IMR-90 (cell line): ENCODE data around the gene ZDHHC14. TPM values are rescaled to one million over a fixed set of nuclear protein-coding genes. Genes with fewer than 3 reads are reported as not detected.

ENCODE experiments used
- ATAC-seq: fragments of 200-7000 bp; cut with Tn5 transposase; 2 replicates; pipeline ENCODE4 v1.9.1; 2020; ENCODE audit warnings: low read depth, mild to moderate bottlenecking, moderate library complexity
- BruUV-seq: library from RNA; stranded (reverse); fragments of 400-500 nt; replicated peaks from 2 replicates; lab custom pipeline; 2021; lab: Mats Ljungman, UMichigan
- CTCF ChIA-PET: fragments of 300-600 bp; formaldehyde crosslinking; extraction: SDS; loops from one replicate; lab custom pipeline; 2021; ENCODE audit warnings: antibody characterized with exemption; lab: Yijun Ruan, JAX
- POLR2A ChIA-PET: fragments of 300-600 bp; sonication (Branson Sonifier 250); formaldehyde crosslinking; loops from one replicate; lab custom pipeline; 2022; ENCODE audit warnings: antibody characterized with exemption; ENCODE audit not compliant: unreplicated experiment; lab: Charles Lee
- DNase-seq: peaks from one replicate; pipeline ENCODE4 v3.0.0; 2013
- H2AFZ ChIP-seq: replicated peaks from 2 replicates; pipeline ENCODE3; 2013; ENCODE audit warnings: low read length, mild to moderate bottlenecking; ENCODE audit not compliant: poor library complexity
- H2AK5ac ChIP-seq: 2 replicates; pipeline ENCODE4 v1.6.1; 2013; ENCODE audit warnings: low read depth, low read length, inconsistent platforms
- H2AK9ac ChIP-seq: replicated peaks from 2 replicates; pipeline ENCODE3; 2013; ENCODE audit warnings: mild to moderate bottlenecking, low read depth, low read length, moderate library complexity; ENCODE audit not compliant: poor library complexity
- H2BK120ac ChIP-seq: 2 replicates; pipeline ENCODE4 v1.6.1; 2013; ENCODE audit warnings: low read depth, low read length, inconsistent platforms
- H2BK15ac ChIP-seq: 3 replicates; pipeline ENCODE4 v1.6.1; 2013; ENCODE audit warnings: low read depth, low read length, inconsistent platforms
- H2BK20ac ChIP-seq: 2 replicates; pipeline ENCODE4 v1.6.1; 2013; ENCODE audit warnings: low read depth, mild to moderate bottlenecking, inconsistent platforms, low read length, moderate library complexity
- H2BK5ac ChIP-seq: 2 replicates; pipeline ENCODE4 v1.6.1; 2013; ENCODE audit warnings: mild to moderate bottlenecking, low read depth, low read length, inconsistent platforms; ENCODE audit not compliant: poor library complexity, severe bottlenecking
- H3K14ac ChIP-seq: replicated peaks from 2 replicates; pipeline ENCODE4 v1.6.1; 2013; ENCODE audit warnings: low read depth, low read length, inconsistent platforms
- H3K18ac ChIP-seq: 2 replicates; pipeline ENCODE4 v1.6.1; 2013; ENCODE audit warnings: low read depth, low read length, control low read depth
- H3K23ac ChIP-seq: 2 replicates; pipeline ENCODE4 v1.6.1; 2013; ENCODE audit warnings: low read depth, low read length, inconsistent platforms
- H3K27ac ChIP-seq: 2 replicates; pipeline ENCODE4 v1.5.1; 2013; ENCODE audit warnings: mild to moderate bottlenecking, control low read depth, low read length; ENCODE audit not compliant: insufficient read depth
- H3K27me3 ChIP-seq: 2 replicates; pipeline ENCODE4 v1.6.1; 2013; ENCODE audit warnings: low read length; ENCODE audit not compliant: control insufficient read depth, insufficient read depth
- H3K36me3 ChIP-seq: 2 replicates; pipeline ENCODE4 v1.6.1; 2013; ENCODE audit warnings: low read length, mixed read lengths; ENCODE audit not compliant: control insufficient read depth, insufficient read depth
- H3K4ac ChIP-seq: 2 replicates; pipeline ENCODE4 v1.6.1; 2013; ENCODE audit warnings: low read depth, low read length, inconsistent platforms
- H3K4me1 ChIP-seq: 2 replicates; pipeline ENCODE4 v1.6.1; 2013; ENCODE audit warnings: low read length, mixed read lengths; ENCODE audit not compliant: control insufficient read depth, insufficient read depth
- H3K4me2 ChIP-seq: 2 replicates; pipeline ENCODE4 v1.6.1; 2013; ENCODE audit warnings: low read depth, mild to moderate bottlenecking, control low read depth, low read length, moderate library complexity
- H3K4me3 ChIP-seq: 2 replicates; pipeline ENCODE4 v1.5.1; 2013; ENCODE audit warnings: low read depth, mild to moderate bottlenecking, control low read depth, low read length, moderate library complexity; ENCODE audit not compliant: insufficient read depth
- H3K56ac ChIP-seq: 2 replicates; pipeline ENCODE4 v1.6.1; 2013; ENCODE audit warnings: low read length, inconsistent platforms; ENCODE audit not compliant: insufficient read depth; ENCODE audit errors: extremely low read depth
- H3K79me1 ChIP-seq, 2 experiments: 2 replicates each; pipeline ENCODE4 v1.6.1; 2013; ENCODE audit warnings: low read length in 2 of 2, inconsistent platforms in 1 of 2, low read depth in 1 of 2
- H3K9ac ChIP-seq: 2 replicates; pipeline ENCODE4 v1.6.1; 2013; ENCODE audit warnings: low read depth, low read length, control low read depth
- H3K9me1 ChIP-seq: 2 replicates; pipeline ENCODE4 v1.6.1; 2013; ENCODE audit warnings: low read length, inconsistent platforms; ENCODE audit not compliant: insufficient read depth
- H3K9me3 ChIP-seq: 2 replicates; pipeline ENCODE4 v1.6.1; 2013; ENCODE audit warnings: low read length; ENCODE audit not compliant: control insufficient read depth, insufficient read depth
- H4K20me1 ChIP-seq: 2 replicates; pipeline ENCODE4 v1.6.1; 2013; ENCODE audit warnings: low read length, inconsistent platforms; ENCODE audit not compliant: insufficient read depth
- H4K5ac ChIP-seq: 2 replicates; pipeline ENCODE4 v1.6.1; 2013; ENCODE audit warnings: mild to moderate bottlenecking, low read depth, low read length, control low read depth
- H4K8ac ChIP-seq, 2 experiments: 2 replicates each; pipeline ENCODE4 v1.6.1; 2013; ENCODE audit warnings: low read depth in 2 of 2, low read length in 2 of 2, control low read depth in 1 of 2, inconsistent platforms in 1 of 2
- H4K91ac ChIP-seq: 2 replicates; pipeline ENCODE4 v1.6.1; 2013; ENCODE audit warnings: low read depth, low read length, inconsistent platforms; ENCODE audit not compliant: insufficient read depth
- BHLHE40 ChIP-seq: fragments of 150-350 bp; IDR thresholded peaks from 2 replicates; pipeline ENCODE4 v1.6.1; 2016; ENCODE audit warnings: mild to moderate bottlenecking, low read depth, low read length
- CEBPB ChIP-seq: IDR thresholded peaks from 2 replicates; pipeline ENCODE4 v1.6.1; 2012; ENCODE audit warnings: low read depth, low read length, improper control_type of control experiment
- CHD1 ChIP-seq: IDR thresholded peaks from 2 replicates; pipeline ENCODE4 v1.6.1; 2012; ENCODE audit warnings: low read depth, low read length, improper control_type of control experiment
- CTCF ChIP-seq: conservative IDR thresholded peaks from 2 replicates; pipeline ENCODE4 v1.5.1; 2012; ENCODE audit warnings: mild to moderate bottlenecking, low read depth, low read length, improper control_type of control experiment
- ELK1 ChIP-seq: fragments of 150-350 bp; IDR thresholded peaks from 2 replicates; pipeline ENCODE4 v1.6.1; 2016; ENCODE audit warnings: low read depth, mild to moderate bottlenecking, low read length, moderate library complexity, borderline replicate concordance
- FOS ChIP-seq: fragments of 150-350 bp; IDR thresholded peaks from 2 replicates; pipeline ENCODE4 v1.6.1; 2016; ENCODE audit warnings: low read depth, low read length
- MAFK ChIP-seq: IDR thresholded peaks from 2 replicates; pipeline ENCODE4 v1.6.1; 2012; ENCODE audit warnings: low read depth, low read length, improper control_type of control experiment
- MAZ ChIP-seq: IDR thresholded peaks from 2 replicates; pipeline ENCODE4 v1.6.1; 2012; ENCODE audit warnings: low read depth, mild to moderate bottlenecking, low read length, improper control_type of control experiment, moderate library complexity, borderline replicate concordance
- MXI1 ChIP-seq: IDR thresholded peaks from 2 replicates; pipeline ENCODE4 v1.6.1; 2012; ENCODE audit warnings: low read depth, mild to moderate bottlenecking, low read length, moderate library complexity, borderline replicate concordance
- NFE2L2 ChIP-seq: fragments of 150-350 bp; IDR thresholded peaks from 2 replicates; pipeline ENCODE4 v1.6.1; 2016; ENCODE audit warnings: low read depth, mild to moderate bottlenecking, low read length
- POLR2A ChIP-seq: IDR thresholded peaks from 2 replicates; pipeline ENCODE4 v1.6.1; 2012; ENCODE audit warnings: mild to moderate bottlenecking, low read depth, low read length
- RAD21 ChIP-seq: IDR thresholded peaks from 2 replicates; pipeline ENCODE4 v1.6.1; 2012; ENCODE audit warnings: low read length, improper control_type of control experiment
- RCOR1 ChIP-seq: IDR thresholded peaks from 2 replicates; pipeline ENCODE4 v1.6.1; 2012; ENCODE audit warnings: mild to moderate bottlenecking, low read length, improper control_type of control experiment; ENCODE audit not compliant: insufficient replicate concordance
- RFX5 ChIP-seq: IDR thresholded peaks from 2 replicates; pipeline ENCODE4 v1.8.0; 2012; ENCODE audit warnings: low read depth, mild to moderate bottlenecking, low read length, moderate library complexity
- SMC3 ChIP-seq: fragments of 150-350 bp; IDR thresholded peaks from 2 replicates; pipeline ENCODE4 v1.6.1; 2016; ENCODE audit warnings: low read depth, mild to moderate bottlenecking, antibody characterized with exemption, low read length, moderate library complexity
- USF2 ChIP-seq: fragments of 150-350 bp; IDR thresholded peaks from 2 replicates; pipeline ENCODE4 v1.6.1; 2017; ENCODE audit warnings: mild to moderate bottlenecking, antibody characterized with exemption, low read length, low read depth
- WGBS, 2 experiments: methylation state at CpG; one replicate each; pipeline versions ENCODE4 v1.1.5 to v1.1.7; 2013; ENCODE audit warnings: missing lambda C conversion rate in 2 of 2; ENCODE audit not compliant: insufficient read length in 1 of 2; ENCODE audit errors: extremely low coverage in 2 of 2; 5-methylcytosine and 5-hydroxymethylcytosine counted together
- dilution Hi-C: fragments of 300-500 bp; cut with HindIII; formaldehyde crosslinking; loops from one replicate; pipeline ENCODE4 v1.14.3; 2018; ENCODE audit warnings: low sequenced_read_pairs; ENCODE audit not compliant: unreplicated experiment
- in situ Hi-C: fragments of 300-500 bp; cut with MboI; formaldehyde crosslinking; loops from 3 replicates; pipeline ENCODE4 v1.14.3; 2019; ENCODE audit warnings: low sequenced_read_pairs, inconsistent platforms, mixed read lengths
- intact Hi-C: fragments of 100-400 bp; cut with micrococcal nuclease; formaldehyde crosslinking; loops from 2 replicates; pipeline ENCODE4 v1.10.0; 2022
- polyA plus RNA-seq, 3 experiments: library from polyadenylated mRNA; depleted of rRNA; stranded (reverse); fragments of >200 nt; gene quantifications; 2 replicates each; pipeline ENCODE4 v1.2.3, GENCODE V29; 2012; ENCODE audit warnings: low replicate concordance in 1 of 3
- total RNA-seq: library from RNA; depleted of rRNA; stranded (reverse); fragments of >200 nt; gene quantifications from 2 replicates; pipeline ENCODE4 v1.2.3, GENCODE V29; 2012

The ZDHHC14 gene
- total and polyA plus RNA-seq, 2 of the 4 experiments (the other 2 are of a cell fraction), result 0.90 to 2.0 TPM

GRCh38 chr6:157531986-157532365 is 151.0 kb downstream of the ZDHHC14 start:
- no CpG with 5 or more reads among the region's 3 CpGs for WGBS, 2 experiments
- H2BK20ac ChIP-seq, result no peak overlapping the region
- dilution Hi-C loops (no loop called here), in situ Hi-C loops (no loop called here), intact Hi-C loops (no loop called here)
- H3K23ac ChIP-seq, result no peak overlapping the region
- ChIA-PET POLR2A (no interaction called here), CTCF (interaction anchor here (0.7 kb wide), 1 partner anchor 109 kb away, joined by 3 read pairs; no protein-coding TSS in a partner anchor)
- no TSS peak for BruUV-seq
- no peak for TF ChIP-seq FOS
- TF ChIP-seq NFE2L2, result no peak
- TF ChIP-seq MXI1, result no peak
- no peak for TF ChIP-seq ELK1
- no peak for TF ChIP-seq CHD1
- no peak for TF ChIP-seq MAZ
- TF ChIP-seq RCOR1, result no peak
- TF ChIP-seq SMC3, result no peak
- no peak for TF ChIP-seq USF2
- TF ChIP-seq MAFK, result no peak
- TF ChIP-seq RAD21, result no peak
- TF ChIP-seq POLR2A, result no peak
- TF ChIP-seq BHLHE40, result no peak
- TF ChIP-seq CTCF, result no peak
- TF ChIP-seq CEBPB, result no peak
- no peak for TF ChIP-seq RFX5
- DNase-seq (no peak), ATAC-seq (no peak)
- no peaks in the 10 kb centered on the region for H4K20me1 ChIP-seq
- no peak overlapping the region for H3K56ac ChIP-seq
- no peak overlapping the region for H3K27ac ChIP-seq
- no peak overlapping the region for H3K4ac ChIP-seq
- no peak overlapping the region for H3K14ac ChIP-seq
- H3K18ac ChIP-seq, result no peak overlapping the region
- no peak overlapping the region for H2AK9ac ChIP-seq
- no peaks in the 10 kb centered on the region for H3K79me1 ChIP-seq
- H3K9me3 ChIP-seq, result no peaks in the 10 kb centered on the region
- H2BK15ac ChIP-seq, result no peak overlapping the region
- no peak overlapping the region for H2AK5ac ChIP-seq
- peaks cover 7% of the 10 kb centered on the region; the same call in 1 of the 2 replicates for H3K9me1 ChIP-seq
- no peaks in the 10 kb centered on the region for H3K36me3 ChIP-seq
- no peak overlapping the region for H2AFZ ChIP-seq
- H4K5ac ChIP-seq, result no peak overlapping the region
- no peak overlapping the region for H2BK5ac ChIP-seq
- no peak overlapping the region for H3K4me2 ChIP-seq
- H3K9ac ChIP-seq, result no peak overlapping the region
- no peak overlapping the region for H4K91ac ChIP-seq
- peaks cover 8% of the 10 kb centered on the region for H3K4me1 ChIP-seq
- H2BK120ac ChIP-seq, result no peak overlapping the region
- no peak overlapping the region for H3K4me3 ChIP-seq
- no peak overlapping the region for H4K8ac ChIP-seq
- peaks cover 1% of the 10 kb centered on the region; the same call in 1 of the 2 replicates for H3K27me3 ChIP-seq
